ENCODE data around the gene CMIP. TPM values are rescaled to one million over a fixed set of nuclear protein-coding genes. Genes with fewer than 3 reads are reported as not detected.

CMIP gene
- total RNA-seq, 4 donors from 2014 or later: 44.6 to 152 (median 76.5) TPM

- Histone ChIP-seq H3K9me3 (no peaks in the 10 kb centered on the region), H3K27ac (no peak overlapping the region), H3K4me1 (no peaks in the 10 kb centered on the region), H3K27me3 (no peaks in the 10 kb centered on the region), H3K4me3 (no peak overlapping the region), H3K36me3 (no peaks in the 10 kb centered on the region)
- no peak for DNase-seq
- TF ChIP-seq POLR2A (IDR thresholded peaks at IDR 0.05): no peak
- TF ChIP-seq CTCF (IDR thresholded peaks at IDR 0.05): no peak
Measured at GRCh38 chr16:81435103-81435502, 9.5 kb upstream of the CMIP start.

- Histone ChIP-seq H3K9me3 (no peaks in the 10 kb centered on the region), H3K27me3 (no peaks in the 10 kb centered on the region), H3K36me3 (no peaks in the 10 kb centered on the region), H3K27ac (no peak overlapping the region), H3K4me3 (no peak overlapping the region), H3K4me1 (no peaks in the 10 kb centered on the region)
- DNase-seq: no peak
- TF ChIP-seq CTCF (IDR thresholded peaks at IDR 0.05): no peak
- TF ChIP-seq POLR2A (IDR thresholded peaks at IDR 0.05): no peak
Measured at GRCh38 chr16:81435567-81435966, 9.0 kb upstream of the CMIP start.

- no peaks in the 10 kb centered on the region for H3K9me3 ChIP-seq
- H3K27ac ChIP-seq: no peak overlapping the region
- no peak for DNase-seq
- H3K4me1 ChIP-seq: no peaks in the 10 kb centered on the region
- no peaks in the 10 kb centered on the region for H3K36me3 ChIP-seq
- H3K27me3 ChIP-seq: no peaks in the 10 kb centered on the region
- TF ChIP-seq CTCF (IDR thresholded peaks at IDR 0.05): no peak
- no peak for TF ChIP-seq POLR2A (IDR thresholded peaks at IDR 0.05)
- H3K4me3 ChIP-seq: no peak overlapping the region
Measured at GRCh38 chr16:81436386-81436785, 8.2 kb upstream of the CMIP start.

- H3K27me3 ChIP-seq: no peaks in the 10 kb centered on the region
Measured at GRCh38 chr16:81437865-81438264, 6.7 kb upstream of the CMIP start.

GRCh38 chr16:81440888-81441761 is 3.5 kb upstream of the CMIP start:
- no peaks in the 10 kb centered on the region for H3K36me3 ChIP-seq
- TF ChIP-seq CTCF (IDR thresholded peaks at IDR 0.05) (no peak), POLR2A (IDR thresholded peaks at IDR 0.05) (no peak)
- no peak for DNase-seq
- no peaks in the 10 kb centered on the region for H3K9me3 ChIP-seq
- no peak overlapping the region for H3K4me3 ChIP-seq
- H3K27me3 ChIP-seq: no peaks in the 10 kb centered on the region
- no peak overlapping the region for H3K27ac ChIP-seq
- peaks cover 0 to 13% (median under 1%) of the 10 kb centered on the region in 4 donors for H3K4me1 ChIP-seq

More at GRCh38 chr16:81437865-81438264, 6.7 kb upstream of the CMIP start:
- H3K4me1 ChIP-seq: no peaks in the 10 kb centered on the region
- no peaks in the 10 kb centered on the region for H3K9me3 ChIP-seq
- no peaks in the 10 kb centered on the region for H3K36me3 ChIP-seq
- H3K4me3 ChIP-seq: no peak overlapping the region
- DNase-seq: no peak
- no peak overlapping the region for H3K27ac ChIP-seq
- TF ChIP-seq CTCF (IDR thresholded peaks at IDR 0.05): no peak
- no peak for TF ChIP-seq POLR2A (IDR thresholded peaks at IDR 0.05)

Measured in Peyer's patch (tissue), 4 donors.